Pancreas (tissue), 10 donors: ENCODE measurements around the gene WFIKKN1. TPM values are rescaled to one million over a fixed set of nuclear protein-coding genes. Genes with fewer than 3 reads are reported as not detected.

ENCODE experiments used
- ATAC-seq, 4 donors: fragments of 200-7000 bp; cut with Tn5 transposase; one replicate each; pipeline versions ENCODE4 v1.8.0 to v1.9.1; 2020; ENCODE audit warnings: mild to moderate bottlenecking in 4 of 4, moderate library complexity in 4 of 4
- DNase-seq, 6 donors: peaks; one replicate each; pipeline ENCODE4 v3.0.0-alpha.2; 2020
- FAIRE-seq: peaks from 2 replicates; lab custom pipeline; 2012; peaks lifted over from hg19 to GRCh38; lab: Jason Lieb, UNC
- H3K27ac ChIP-seq, 4 donors: fragments of 200-600 bp; sonication (generic); 1 replicate in 3 of 4; 2 replicates in 1 of 4; pipeline versions ENCODE4 v1.5.0 to v1.8.0; 2020
- H3K27me3 ChIP-seq, 4 donors: fragments of 200-600 bp; one replicate each; pipeline ENCODE4 v1.8.0; 2021
- H3K36me3 ChIP-seq, 3 donors: fragments of 200-600 bp; sonication (generic) in 1 of 3; one replicate each; pipeline versions ENCODE4 v1.5.0 to v1.8.0; 2020 to 2021
- H3K4me1 ChIP-seq, 3 donors: fragments of 200-600 bp; one replicate each; pipeline ENCODE4 v1.8.0; 2021
- H3K4me3 ChIP-seq, 4 donors: fragments of 200-600 bp; sonication (generic) in 2 of 4; one replicate each; pipeline versions ENCODE4 v1.5.0 to v1.8.0; 2020 to 2021
- H3K9me3 ChIP-seq, 4 donors: fragments of 200-600 bp; one replicate each; pipeline ENCODE4 v1.8.0; 2021
- CTCF ChIP-seq, 4 donors: fragments of 200-600 bp; sonication (generic) in 3 of 4; IDR thresholded peaks; one replicate each; pipeline versions ENCODE4 v1.5.0 to v1.8.0; 2021; ENCODE audit warnings: antibody characterized with exemption in 4 of 4
- WGBS, 2 donors: extraction: QIAGEN DNeasy Blood & Tissue Kit; methylation state at CpG; one replicate each; pipeline ENCODE4 v1.1.7; 2013; 5-methylcytosine and 5-hydroxymethylcytosine counted together
- intact Hi-C, 3 donors: fragments of 100-400 bp; cut with DNase I; formaldehyde crosslinking; loops; one replicate each; pipeline versions ENCODE4 v1.11.1 to v1.14.2; 2022
- polyA plus RNA-seq, 2 donors: library from polyadenylated mRNA; stranded (reverse); fragments of 200-250 nt; gene quantifications; one replicate each; pipeline ENCODE4 v1.2.3, GENCODE V29; 2013
- total RNA-seq, 6 donors: library from RNA; stranded (reverse); fragmentation: NEBNext Ultra II Directional in 4 of 6; extraction: Animal tissue kit (Norgen Biotek cat#: 25700) in 4 of 6; gene quantifications; one replicate each; pipeline versions ENCODE4 v1.2.1 to v1.2.4, GENCODE V29; 2021 to 2023
- donor health status: healthy with polysubstance abuse.
- donor health status: DM: no; HTN: no; CAD: no; lungs with moderate emphysema.
- donor health status: DM: no; HTN: no; CAD: no.
- donor health status: control.
- donor health status: control.
- donor health status: Bipolar disorder and iron deficiency.
- donor health status: DM: yes; HTN: yes; CAD: no.
- donor health status: DM: no; HTN: no; CAD: no.
- donor health status: DM: no; HTN: no; CAD: no.
- donor health status: DM: yes; HTN: yes; CAD: no.

The WFIKKN1 gene
- total and polyA plus RNA-seq, 8 donors: 0.75 to 13.8 (median 1.7) TPM

- H3K36me3 ChIP-seq: peaks cover 0 to 35% (median 11%) of the 10 kb centered on the region in 3 donors
- ATAC-seq (no peak), FAIRE-seq (no peak), DNase-seq (no peak)
- no peak for TF ChIP-seq CTCF (IDR thresholded peaks at IDR 0.05)
- WGBS, 2 donors: 85 to 89% methylated on average over 10 of the region's 10 CpGs
- no peaks in the 10 kb centered on the region for H3K9me3 ChIP-seq
- no peak overlapping the region for H3K27ac ChIP-seq
- H3K4me1 ChIP-seq: no peaks in the 10 kb centered on the region
- no peak overlapping the region for H3K4me3 ChIP-seq
- intact Hi-C loops: no loop called here
- H3K27me3 ChIP-seq: no peaks in the 10 kb centered on the region
Measured at GRCh38 chr16:624526-625070, 6.2 kb upstream of the WFIKKN1 start.

DNA sequence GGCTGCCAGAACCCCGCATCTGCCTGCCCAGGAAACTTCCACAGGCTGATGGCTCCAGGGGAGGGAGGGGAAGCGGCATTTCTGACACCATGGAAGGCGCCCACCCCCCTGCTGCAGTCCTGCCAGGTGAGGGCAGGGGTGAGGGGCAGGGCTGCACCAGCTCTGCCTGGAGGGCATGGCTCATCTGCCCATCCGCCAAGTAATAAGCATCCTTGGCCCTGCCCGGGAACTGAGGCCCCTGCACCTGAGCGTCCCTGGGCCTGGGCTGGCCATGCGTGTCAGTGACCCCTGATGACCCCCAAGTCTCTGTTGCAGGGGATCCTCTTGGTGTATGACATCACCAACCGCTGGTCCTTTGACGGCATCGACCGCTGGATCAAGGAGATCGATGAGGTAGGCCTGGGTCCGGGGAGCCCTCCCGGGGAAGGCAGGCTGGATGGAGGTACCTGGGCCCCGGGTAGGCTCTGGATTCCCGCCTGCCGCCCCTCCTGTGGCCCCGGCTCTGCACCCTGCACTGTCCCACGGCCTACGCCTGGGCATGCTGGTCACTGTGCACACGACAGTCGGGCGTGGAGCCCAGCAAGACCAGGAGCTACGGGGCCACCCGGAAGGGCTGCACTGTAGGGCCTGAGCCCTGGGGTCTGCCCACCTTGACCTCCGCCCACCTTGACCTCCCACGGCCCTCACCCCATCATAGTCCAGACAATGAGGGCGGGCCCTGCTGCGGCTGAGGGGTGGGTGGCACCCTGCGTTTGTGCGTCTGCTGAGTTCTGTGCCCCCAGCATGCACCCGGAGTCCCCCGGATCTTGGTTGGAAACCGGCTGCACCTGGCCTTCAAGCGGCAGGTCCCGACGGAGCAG lies 5.4 kb upstream of the WFIKKN1 start:
- Histone ChIP-seq H3K27me3 (no peaks in the 10 kb centered on the region), H3K27ac (no peak overlapping the region), H3K4me1 (no peaks in the 10 kb centered on the region), H3K9me3 (no peaks in the 10 kb centered on the region), H3K36me3 (peaks cover 0 to 35% (median 11%) of the 10 kb centered on the region in 3 donors), H3K4me3 (no peak overlapping the region)
- WGBS, 2 donors: 94% methylated on average over 35 to 37 of the region's 37 CpGs
- FAIRE-seq (no peak), DNase-seq (peak in 1 of 6 donors; percentile 75), ATAC-seq (no peak)
- intact Hi-C loops: no loop called here
- TF ChIP-seq CTCF (IDR thresholded peaks at IDR 0.05): no peak

- no peaks in the 10 kb centered on the region for H3K9me3 ChIP-seq
- 93 to 95% methylated on average over 33 to 35 of the region's 35 CpGs for WGBS, 2 donors
- peaks cover 1 to 4% (median 4%) of the 10 kb centered on the region in 3 donors for H3K4me1 ChIP-seq
- FAIRE-seq (no peak), ATAC-seq (no peak), DNase-seq (no peak)
- H3K36me3 ChIP-seq: peaks cover 0 to 35% (median 11%) of the 10 kb centered on the region in 3 donors
- no peak for TF ChIP-seq CTCF (IDR thresholded peaks at IDR 0.05)
- intact Hi-C loops: no loop called here
- no peak overlapping the region for H3K27ac ChIP-seq
- H3K27me3 ChIP-seq: no peaks in the 10 kb centered on the region
- no peak overlapping the region for H3K4me3 ChIP-seq
Measured at GRCh38 chr16:625977-626765, 4.6 kb upstream of the WFIKKN1 start.

- Histone ChIP-seq H3K27ac (no peak overlapping the region), H3K36me3 (peaks cover 0 to 35% (median 11%) of the 10 kb centered on the region in 3 donors), H3K9me3 (no peaks in the 10 kb centered on the region), H3K4me3 (no peak overlapping the region), H3K4me1 (peaks cover 3 to 6% (median 5%) of the 10 kb centered on the region in 3 donors), H3K27me3 (no peaks in the 10 kb centered on the region)
- TF ChIP-seq CTCF (IDR thresholded peaks at IDR 0.05): no peak
- FAIRE-seq: no peak
- WGBS, 2 donors: 92 to 95% methylated on average over 29 of the region's 29 CpGs
- no peak for ATAC-seq
- DNase-seq: no peak
- intact Hi-C loops: no loop called here
Measured at GRCh38 chr16:626787-627453, 3.9 kb upstream of the WFIKKN1 start.
